ENCODE data around the gene FYN.

Gene FYN

DNA sequence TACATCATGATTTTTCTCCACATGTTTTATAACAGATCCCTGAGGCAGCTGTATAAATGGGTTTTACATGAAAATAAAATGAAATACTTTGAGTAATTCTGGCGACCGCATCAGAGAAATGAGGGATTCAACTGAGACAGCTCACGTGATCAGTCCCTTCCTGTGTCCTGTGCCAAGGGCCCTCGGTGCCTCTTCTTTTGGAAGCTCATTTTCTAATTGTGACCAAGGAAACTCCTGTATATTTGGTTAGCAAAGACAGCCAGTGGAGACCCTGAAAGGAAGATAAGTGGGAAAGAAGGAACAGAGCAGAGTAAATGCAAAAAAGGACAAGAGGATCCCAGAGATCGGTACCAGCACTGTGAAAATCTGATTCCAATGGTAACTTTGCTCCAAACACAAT is 129.9 kb downstream of the FYN start:
- no peak for FAIRE-seq
- no peak for DNase-seq (ENCODE audit: insufficient read length, low spot score)
- TF ChIP-seq POLR2AphosphoS5 (IDR thresholded peaks at IDR 0.05; ENCODE audit: low read depth, low read length) = no peak
- TF ChIP-seq POU2F2 (IDR thresholded peaks at IDR 0.05; ENCODE audit: low read depth, low read length) = no peak
- no peak for TF ChIP-seq TAF1 (IDR thresholded peaks at IDR 0.05; ENCODE audit: low read depth, low read length)
- no peak for TF ChIP-seq POLR2A (IDR thresholded peaks at IDR 0.05; ENCODE audit: low read depth, low read length)
- TF ChIP-seq SPI1 (IDR thresholded peaks at IDR 0.05; ENCODE audit: low read depth, low read length) = no peak
- no peak for TF ChIP-seq PAX5 (IDR thresholded peaks at IDR 0.05; ENCODE audit: insufficient read depth, low read length, severe bottlenecking)

DNA sequence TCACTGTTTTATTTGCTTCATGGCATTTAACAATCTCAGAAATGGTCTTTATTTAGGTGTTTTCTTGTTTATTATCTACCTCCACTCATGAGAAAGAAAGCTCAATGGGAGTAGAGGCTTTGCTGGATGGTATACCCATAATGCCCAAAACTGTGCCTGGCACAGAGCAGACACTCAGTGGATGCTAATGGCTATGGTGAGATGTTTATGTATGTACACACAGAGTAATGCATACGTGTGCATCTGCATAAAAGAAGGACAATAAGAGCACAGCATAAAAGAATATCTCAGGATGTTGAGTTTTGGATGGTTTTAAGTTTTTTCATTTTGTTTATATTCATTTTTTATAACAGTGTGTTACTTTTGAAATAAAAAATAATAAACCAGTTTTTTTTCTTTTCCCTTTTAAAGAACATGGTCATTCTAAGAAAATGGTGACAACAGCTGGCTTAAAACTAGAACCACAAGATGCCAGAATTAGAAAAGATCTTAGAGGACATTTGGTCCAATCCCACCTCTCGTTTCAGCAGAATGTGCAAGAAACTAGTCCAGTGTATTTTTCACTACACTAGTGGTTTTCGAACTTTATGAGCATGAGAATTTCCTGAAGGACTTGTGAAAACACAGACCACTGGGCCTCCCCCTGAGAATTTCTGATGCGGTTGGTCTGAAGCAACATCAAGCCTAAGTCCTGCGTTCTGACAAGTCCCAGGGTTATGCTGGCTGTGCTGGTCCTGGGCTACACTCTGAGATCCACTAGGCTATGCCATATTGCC is 131.9 kb downstream of the FYN start:
- FAIRE-seq (no peak), DNase-seq (ENCODE audit: insufficient read length, low spot score) (no peak)
- no peak for TF ChIP-seq POU2F2 (IDR thresholded peaks at IDR 0.05; ENCODE audit: low read depth, low read length)
- no peak for TF ChIP-seq PAX5 (IDR thresholded peaks at IDR 0.05; ENCODE audit: insufficient read depth, low read length, severe bottlenecking)
- TF ChIP-seq POLR2A (IDR thresholded peaks at IDR 0.05; ENCODE audit: low read depth, low read length) = no peak
- no peak for TF ChIP-seq POLR2AphosphoS5 (IDR thresholded peaks at IDR 0.05; ENCODE audit: low read depth, low read length)
- TF ChIP-seq SPI1 (IDR thresholded peaks at IDR 0.05; ENCODE audit: low read depth, low read length) = no peak
- TF ChIP-seq TAF1 (IDR thresholded peaks at IDR 0.05; ENCODE audit: low read depth, low read length) = no peak

DNA sequence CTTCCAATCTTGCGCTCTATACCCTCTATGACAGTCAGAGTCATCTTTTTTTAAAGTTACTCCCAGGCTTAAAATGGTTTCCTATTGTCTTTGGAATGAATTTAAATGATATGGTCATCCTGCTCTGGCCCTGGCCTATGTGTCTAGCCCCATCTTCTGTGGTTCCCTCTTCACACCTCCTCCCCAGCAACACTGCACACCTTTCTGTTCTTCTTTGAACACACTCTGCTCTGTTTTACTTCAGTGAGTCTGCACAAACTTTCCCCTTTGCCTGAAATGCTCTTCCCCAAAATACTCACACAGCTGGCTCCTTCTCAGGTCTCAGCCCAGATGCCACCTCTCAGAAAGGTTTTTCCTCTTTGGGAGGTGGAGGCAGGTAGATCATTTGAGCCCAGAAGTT is 132.7 kb downstream of the FYN start:
- FAIRE-seq (no peak), DNase-seq (ENCODE audit: insufficient read length, low spot score) (no peak)
- TF ChIP-seq SPI1 (IDR thresholded peaks at IDR 0.05; ENCODE audit: low read depth, low read length) (0 out of 2 replicates have a peak, but pooled peaks have one; percentile 4), POLR2AphosphoS5 (IDR thresholded peaks at IDR 0.05; ENCODE audit: low read depth, low read length) (no peak)

DNA sequence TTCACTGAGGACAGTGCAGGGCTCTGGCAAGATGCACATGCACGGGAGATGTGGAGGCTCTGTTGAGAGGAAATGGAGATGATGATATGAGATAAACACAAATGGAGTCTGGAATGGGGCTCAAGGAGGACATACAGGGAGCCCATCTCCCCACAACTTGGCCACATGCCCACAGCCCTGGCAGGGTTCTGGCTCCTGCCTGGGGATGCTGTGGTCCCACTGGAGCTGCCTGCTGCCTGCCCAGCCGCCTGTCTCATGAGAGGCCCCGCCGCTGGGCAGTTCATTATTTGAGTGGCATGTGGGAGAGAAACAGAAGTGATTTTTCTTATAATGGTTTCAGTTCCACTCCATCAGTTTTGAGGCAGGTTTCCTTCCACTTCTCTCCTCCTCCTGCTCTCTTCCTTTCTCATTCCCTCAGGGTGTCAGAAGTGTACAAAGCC is 134.0 kb downstream of the FYN start:
- FAIRE-seq (no peak), DNase-seq (ENCODE audit: insufficient read length, low spot score) (no peak)
- no peak for TF ChIP-seq POLR2AphosphoS5 (IDR thresholded peaks at IDR 0.05; ENCODE audit: low read depth, low read length)
- no peak for TF ChIP-seq PAX5 (IDR thresholded peaks at IDR 0.05; ENCODE audit: insufficient read depth, low read length, severe bottlenecking)
- peak; percentile 80 for TF ChIP-seq SPI1 (IDR thresholded peaks at IDR 0.05; ENCODE audit: low read depth, low read length)
- no peak for TF ChIP-seq POLR2A (IDR thresholded peaks at IDR 0.05; ENCODE audit: low read depth, low read length)

DNA sequence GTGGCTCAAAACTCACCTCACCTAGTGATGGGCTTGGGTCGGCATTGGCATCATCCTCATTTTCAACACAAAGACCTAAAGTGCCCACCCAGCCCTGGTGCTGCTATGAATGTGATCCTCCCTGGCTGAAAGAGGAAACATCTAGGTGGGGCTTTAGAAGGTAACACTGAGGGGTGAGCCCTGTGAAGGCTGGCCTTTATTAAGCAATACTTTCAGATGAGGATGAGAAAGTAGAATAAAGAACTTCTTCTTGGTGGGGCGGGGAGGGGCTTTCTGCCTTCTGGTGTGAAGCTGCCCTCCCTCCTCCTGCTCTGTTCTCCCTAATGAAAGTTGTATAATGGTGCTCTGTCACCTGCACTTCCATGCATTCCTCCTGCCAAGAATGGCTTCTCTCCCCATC is 134.6 kb downstream of the FYN start:
- FAIRE-seq = no peak
- DNase-seq (ENCODE audit: insufficient read length, low spot score) = no peak
- TF ChIP-seq TAF1 (IDR thresholded peaks at IDR 0.05; ENCODE audit: low read depth, low read length) (no peak), SPI1 (IDR thresholded peaks at IDR 0.05; ENCODE audit: low read depth, low read length) (no peak), POU2F2 (IDR thresholded peaks at IDR 0.05; ENCODE audit: low read depth, low read length) (no peak), PAX5 (IDR thresholded peaks at IDR 0.05; ENCODE audit: insufficient read depth, low read length, severe bottlenecking) (no peak), POLR2A (IDR thresholded peaks at IDR 0.05; ENCODE audit: low read depth, low read length) (no peak), POLR2AphosphoS5 (IDR thresholded peaks at IDR 0.05; ENCODE audit: low read depth, low read length) (no peak)

DNA sequence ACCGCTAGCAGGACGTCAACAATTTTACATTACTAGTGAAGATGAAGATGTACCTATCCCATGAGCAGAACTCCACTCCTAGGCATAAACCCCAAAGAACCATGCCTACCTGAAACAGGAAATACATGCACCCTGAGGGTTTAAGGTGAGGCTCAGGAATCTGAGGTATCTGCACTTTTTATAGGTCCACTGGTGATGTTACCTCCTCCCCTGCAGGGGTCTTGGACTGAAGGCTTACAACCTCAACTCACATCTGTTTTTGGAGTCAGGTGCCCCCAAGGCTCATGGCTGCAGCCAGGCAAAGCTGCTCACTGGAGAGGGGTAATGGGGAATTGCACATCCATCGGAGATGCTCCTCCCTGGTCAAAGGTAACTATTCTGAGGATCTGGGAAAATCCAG is 135.1 kb downstream of the FYN start:
- DNase-seq (ENCODE audit: insufficient read length, low spot score) (no peak), FAIRE-seq (no peak)
- TF ChIP-seq TAF1 (IDR thresholded peaks at IDR 0.05; ENCODE audit: low read depth, low read length) (no peak), SPI1 (IDR thresholded peaks at IDR 0.05; ENCODE audit: low read depth, low read length) (no peak), POLR2A (IDR thresholded peaks at IDR 0.05; ENCODE audit: low read depth, low read length) (no peak), POU2F2 (IDR thresholded peaks at IDR 0.05; ENCODE audit: low read depth, low read length) (no peak), PAX5 (IDR thresholded peaks at IDR 0.05; ENCODE audit: insufficient read depth, low read length, severe bottlenecking) (no peak), POLR2AphosphoS5 (IDR thresholded peaks at IDR 0.05; ENCODE audit: low read depth, low read length) (no peak)

DNA sequence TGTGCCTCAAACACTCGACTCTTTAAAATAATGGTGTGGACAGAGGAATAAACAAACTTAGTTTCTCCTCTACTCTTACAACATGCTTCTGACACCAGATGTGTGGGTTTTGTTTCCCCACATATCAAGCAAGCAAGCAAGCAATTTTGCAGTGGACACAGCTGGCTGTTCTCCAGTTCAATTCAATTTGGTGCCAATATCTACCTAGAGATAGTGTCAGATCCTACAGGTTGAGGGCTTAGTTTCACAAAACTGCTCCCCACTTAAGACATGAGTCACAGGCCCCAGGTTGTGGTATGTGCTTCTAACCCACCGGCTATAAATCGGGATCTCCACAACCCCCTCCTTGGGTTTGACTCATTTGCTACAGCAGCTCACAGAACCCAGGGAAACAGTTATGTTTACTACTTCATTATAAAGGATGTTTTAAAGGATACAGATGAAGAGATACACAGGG is 136.2 kb downstream of the FYN start:
- DNase-seq (ENCODE audit: insufficient read length, low spot score) (no peak), FAIRE-seq (no peak)
- no peak for TF ChIP-seq PAX5 (IDR thresholded peaks at IDR 0.05; ENCODE audit: insufficient read depth, low read length, severe bottlenecking)
- no peak for TF ChIP-seq POU2F2 (IDR thresholded peaks at IDR 0.05; ENCODE audit: low read depth, low read length)
- TF ChIP-seq POLR2AphosphoS5 (IDR thresholded peaks at IDR 0.05; ENCODE audit: low read depth, low read length) = no peak
- TF ChIP-seq SPI1 (IDR thresholded peaks at IDR 0.05; ENCODE audit: low read depth, low read length) = no peak
- TF ChIP-seq TAF1 (IDR thresholded peaks at IDR 0.05; ENCODE audit: low read depth, low read length) = no peak
- TF ChIP-seq POLR2A (IDR thresholded peaks at IDR 0.05; ENCODE audit: low read depth, low read length) = no peak

DNA sequence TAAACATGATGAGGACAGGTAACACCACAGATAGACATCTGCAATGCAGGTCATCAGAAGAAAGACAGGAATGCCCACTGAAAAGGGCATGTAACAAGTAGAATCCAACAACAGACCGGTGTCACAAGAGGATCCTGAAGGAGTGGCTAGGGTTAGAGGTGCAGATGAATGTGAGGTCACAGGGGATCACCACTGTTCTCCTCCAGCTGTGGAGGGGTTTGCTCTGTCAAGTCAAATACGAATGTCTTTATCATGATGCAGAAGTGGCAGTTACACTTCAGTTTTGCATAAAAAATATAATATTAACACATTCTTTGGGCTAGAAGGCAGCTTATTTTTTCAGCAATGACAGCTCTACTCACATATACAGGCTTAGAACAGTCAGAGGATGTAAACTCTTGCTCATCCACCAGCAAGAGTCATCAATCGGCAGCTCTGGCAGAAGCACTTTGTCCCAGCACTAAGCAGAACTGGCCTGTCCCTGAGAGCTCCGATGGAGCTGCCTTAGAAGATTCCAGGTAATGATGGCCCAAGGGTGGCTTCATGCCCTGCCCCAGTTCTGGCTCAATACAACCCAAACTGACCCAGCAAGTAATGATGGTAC is 137.1 kb downstream of the FYN start:
- TF ChIP-seq TAF1 (IDR thresholded peaks at IDR 0.05; ENCODE audit: low read depth, low read length) (no peak), SPI1 (IDR thresholded peaks at IDR 0.05; ENCODE audit: low read depth, low read length) (no peak), PAX5 (IDR thresholded peaks at IDR 0.05; ENCODE audit: insufficient read depth, low read length, severe bottlenecking) (no peak), POLR2AphosphoS5 (IDR thresholded peaks at IDR 0.05; ENCODE audit: low read depth, low read length) (no peak), POU2F2 (IDR thresholded peaks at IDR 0.05; ENCODE audit: low read depth, low read length) (no peak), POLR2A (IDR thresholded peaks at IDR 0.05; ENCODE audit: low read depth, low read length) (no peak)
- no peak for DNase-seq (ENCODE audit: insufficient read length, low spot score)
- no peak for FAIRE-seq

DNA sequence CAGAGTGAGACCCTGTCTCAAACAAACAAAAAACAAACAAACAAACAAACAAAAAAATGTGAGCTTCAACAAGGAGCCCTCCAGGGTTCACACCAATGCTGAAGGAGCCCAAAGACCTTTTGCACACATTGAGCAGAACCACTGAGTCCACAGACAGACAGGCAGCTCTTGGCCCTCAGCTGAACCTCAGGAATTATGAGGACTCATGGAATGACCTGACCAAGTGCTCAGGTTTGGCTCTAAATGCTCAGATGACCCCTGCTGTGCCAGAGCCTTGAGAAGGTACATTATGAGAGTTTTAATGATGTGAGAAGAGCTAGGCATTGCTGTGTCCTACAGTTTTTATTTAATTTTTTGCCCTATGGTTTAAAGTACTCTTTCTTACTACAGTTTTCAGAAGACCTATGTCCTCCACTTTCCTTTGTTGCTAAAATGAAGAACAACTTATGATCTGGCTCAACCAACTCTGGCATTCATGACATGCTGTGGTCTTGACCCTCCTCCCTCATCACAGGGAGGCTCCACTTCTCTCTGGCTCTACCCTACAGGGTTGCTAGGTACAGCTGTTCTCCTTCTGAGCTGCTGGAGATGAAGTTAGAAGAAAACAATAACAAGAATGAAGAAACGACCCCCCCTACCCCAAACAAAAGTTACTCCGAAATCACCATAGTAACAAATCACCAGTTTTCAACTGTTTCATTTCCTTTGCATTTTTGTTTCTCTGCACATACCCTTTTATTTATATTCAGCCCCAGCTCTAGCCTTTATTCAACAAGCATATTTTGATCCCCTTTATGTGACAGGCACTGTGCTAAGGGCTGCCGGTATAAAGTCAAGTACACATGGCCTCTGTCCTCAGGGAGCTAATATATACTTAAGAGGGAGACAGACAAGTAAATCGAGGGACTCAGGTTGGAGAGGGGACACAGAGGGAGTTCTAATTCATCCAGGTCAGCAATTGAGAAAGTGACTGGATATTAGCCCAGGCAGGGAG is 138.9 kb downstream of the FYN start:
- no peak for TF ChIP-seq SPI1 (IDR thresholded peaks at IDR 0.05; ENCODE audit: low read depth, low read length)
- no peak for TF ChIP-seq PAX5 (IDR thresholded peaks at IDR 0.05; ENCODE audit: insufficient read depth, low read length, severe bottlenecking)
- DNase-seq (ENCODE audit: insufficient read length, low spot score) = no peak
- no peak for FAIRE-seq

Measured in GM12891 (cell line).